K562 (cell line): ENCODE data around the gene CYP4F3.

Experiments used
- CBX5 ChIP-seq: IDR thresholded peaks from 2 replicates; pipeline ENCODE4 v1.6.1; 2014; ENCODE audit warnings: low read depth, borderline replicate concordance
- CTCF ChIP-seq, 3 experiments: IDR thresholded peaks in 2 of 3; conservative IDR thresholded peaks in 1 of 3; 2 replicates each; pipeline ENCODE4 v1.5.1; 2011 to 2012; ENCODE audit warnings: low read length in 3 of 3, mild to moderate bottlenecking in 3 of 3, control low read depth in 2 of 3, improper control_type of control experiment in 1 of 3, inconsistent platforms in 1 of 3, low read depth in 1 of 3, mixed read lengths in 1 of 3, moderate library complexity in 1 of 3; ENCODE audit not compliant: insufficient read depth in 2 of 3
- EZH2 ChIP-seq: IDR thresholded peaks from 2 replicates; pipeline ENCODE4 v1.6.1; 2012; ENCODE audit warnings: low read depth, mild to moderate bottlenecking, inconsistent platforms, low read length, borderline replicate concordance
- HDGF ChIP-seq: fragments of 450-650 bp; IDR thresholded peaks from 2 replicates; pipeline ENCODE4 v1.6.1; 2016
- PURB ChIP-seq: sonication (generic); formaldehyde crosslinking; IDR thresholded peaks from 2 replicates; pipeline ENCODE4 v1.9.0; 2021; ENCODE audit warnings: low read depth, mild to moderate bottlenecking, missing genetic modification reagents
- ZNF143 ChIP-seq: sonication (generic); formaldehyde crosslinking; IDR thresholded peaks from 2 replicates; pipeline ENCODE4 v1.9.0; 2022; ENCODE audit warnings: mild to moderate bottlenecking, missing genetic modification reagents
- ZNF507 ChIP-seq: conservative IDR thresholded peaks from 2 replicates; pipeline ENCODE4 v1.6.1; 2017; ENCODE audit warnings: missing genetic modification characterization, missing compliant biosample characterization
- ZNF561 ChIP-seq: fragments of 450-650 bp; formaldehyde crosslinking; conservative IDR thresholded peaks from 2 replicates; pipeline ENCODE4 v1.4.0; 2020; ENCODE audit warnings: mild to moderate bottlenecking, moderate library complexity

GRCh38 chr19:15618321-15618720, 22.4 kb upstream of the CYP4F3 start:
- TF ChIP-seq CBX5 (no peak), EZH2 (no peak), ZNF507 (tag) (no peak), HDGF (no peak), ZNF143 (CRISPR knock-in tag) (no peak), ZNF561 (CRISPR knock-in tag) (no peak), PURB (CRISPR knock-in tag) (no peak), CTCF (IDR thresholded peaks at IDR 0.05 in 2 of 3, conservative IDR thresholded peaks at IDR 0.05 in 1 of 3; ENCODE audit: insufficient read depth in 2 of 3, low read depth in 1 of 3, low read length in 3 of 3) (no peak)
